NCI-H345 (cell line): ENCODE results near the gene PKNOX2.

Source experiments
- DNase-seq: peaks from one replicate; lab custom pipeline; 2025; lab: John Stamatoyannopoulos, UW

The PKNOX2 gene, protein sequence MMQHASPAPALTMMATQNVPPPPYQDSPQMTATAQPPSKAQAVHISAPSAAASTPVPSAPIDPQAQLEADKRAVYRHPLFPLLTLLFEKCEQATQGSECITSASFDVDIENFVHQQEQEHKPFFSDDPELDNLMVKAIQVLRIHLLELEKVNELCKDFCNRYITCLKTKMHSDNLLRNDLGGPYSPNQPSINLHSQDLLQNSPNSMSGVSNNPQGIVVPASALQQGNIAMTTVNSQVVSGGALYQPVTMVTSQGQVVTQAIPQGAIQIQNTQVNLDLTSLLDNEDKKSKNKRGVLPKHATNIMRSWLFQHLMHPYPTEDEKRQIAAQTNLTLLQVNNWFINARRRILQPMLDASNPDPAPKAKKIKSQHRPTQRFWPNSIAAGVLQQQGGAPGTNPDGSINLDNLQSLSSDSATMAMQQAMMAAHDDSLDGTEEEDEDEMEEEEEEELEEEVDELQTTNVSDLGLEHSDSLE

DNA sequence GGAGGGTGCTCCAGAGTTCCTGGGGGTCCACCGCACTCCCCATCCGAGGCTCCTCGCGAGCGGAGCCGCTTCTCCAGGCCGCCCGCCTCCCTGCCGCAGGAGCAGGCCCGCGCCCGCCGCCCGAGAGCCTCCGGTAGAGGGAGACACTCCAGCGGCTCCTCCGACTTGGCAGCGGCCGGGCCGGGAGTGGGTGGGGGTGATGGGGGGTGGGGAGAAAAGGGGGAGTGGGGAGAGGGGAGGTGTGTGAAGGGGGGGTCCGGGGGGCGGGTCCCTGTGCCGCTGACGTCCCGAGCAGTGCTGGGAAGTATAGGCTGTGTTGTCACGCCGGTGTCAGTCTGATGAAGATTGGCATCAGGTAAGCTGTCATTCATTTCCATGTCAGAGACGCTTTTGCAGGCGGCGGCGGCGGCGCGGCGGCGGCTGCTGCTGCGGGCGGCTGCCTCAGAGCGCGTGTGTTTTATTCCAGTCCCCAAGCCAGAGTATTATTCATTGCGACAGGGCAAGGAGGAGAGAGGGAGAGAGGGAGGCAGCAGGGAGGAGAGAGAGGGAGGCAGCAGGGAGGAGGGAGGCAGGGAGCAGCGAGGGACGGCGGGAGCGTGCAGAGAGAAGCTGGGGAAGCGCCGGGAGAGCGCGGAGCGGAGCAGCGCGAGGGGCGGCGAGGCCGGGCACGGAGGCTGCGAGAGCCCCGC lies at the start of gene PKNOX2:
Gene PKNOX2 (plus strand): TSS at position 330 of the 689 bp plus-strand sequence. CDS start 186,555 bp downstream, outside the sequence.
- peak; percentile 67 for DNase-seq

DNA sequence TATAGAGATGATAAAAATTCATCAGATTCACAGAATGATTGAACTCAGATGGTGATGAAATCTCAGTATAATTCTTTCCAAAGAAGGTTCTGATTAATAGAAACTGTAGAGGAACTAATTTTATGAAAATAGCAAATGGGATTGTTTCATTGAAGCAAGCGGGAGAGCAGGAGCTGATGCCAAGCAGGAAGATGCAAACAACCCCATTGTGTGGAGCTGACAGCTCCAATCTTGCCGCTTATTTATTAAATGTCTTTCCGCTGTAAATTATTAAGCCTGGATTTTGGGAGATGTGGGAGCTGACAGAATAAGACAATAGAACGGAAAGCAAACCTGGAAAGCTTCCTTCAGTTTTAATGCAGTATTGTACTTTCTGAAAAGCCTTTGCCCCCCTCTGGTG lies 47.1 kb upstream of the PKNOX2 start:
- no peak for DNase-seq

DNA sequence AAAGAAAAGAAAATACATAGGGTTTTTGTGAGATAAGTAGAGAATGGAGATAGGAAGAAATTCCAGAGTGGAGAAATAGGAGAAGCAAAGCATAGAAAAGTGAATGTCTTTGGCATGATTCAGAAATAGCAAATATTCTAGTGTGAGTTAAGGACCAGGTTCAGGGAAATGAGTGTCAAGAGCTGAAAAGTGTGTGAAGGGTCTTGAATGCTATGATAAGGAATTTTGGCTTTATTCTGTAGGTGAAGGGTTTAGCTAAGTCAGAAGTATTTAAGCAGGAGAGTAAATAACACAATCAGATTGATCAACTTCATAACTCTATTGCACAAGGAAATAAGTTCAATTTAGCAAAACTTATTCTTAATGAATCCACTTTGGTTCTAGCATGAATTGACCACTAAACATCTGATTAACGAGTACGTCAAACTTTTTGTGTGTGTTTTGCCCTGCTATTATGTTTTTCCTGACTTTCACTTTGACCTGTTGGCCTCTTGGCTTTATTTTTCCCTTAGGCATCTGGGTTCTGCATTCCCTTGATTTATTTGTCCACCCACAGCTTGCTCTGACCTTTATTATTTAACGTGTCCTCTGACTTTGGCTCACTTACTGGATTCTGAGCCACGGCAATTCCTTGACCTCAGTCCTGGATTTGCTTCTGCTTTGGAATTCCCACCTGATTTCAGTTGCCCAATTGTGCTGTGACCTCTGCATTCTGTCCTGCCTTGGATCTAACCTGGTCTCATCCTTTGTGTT lies 41.2 kb upstream of the PKNOX2 start:
- no peak for DNase-seq

DNA sequence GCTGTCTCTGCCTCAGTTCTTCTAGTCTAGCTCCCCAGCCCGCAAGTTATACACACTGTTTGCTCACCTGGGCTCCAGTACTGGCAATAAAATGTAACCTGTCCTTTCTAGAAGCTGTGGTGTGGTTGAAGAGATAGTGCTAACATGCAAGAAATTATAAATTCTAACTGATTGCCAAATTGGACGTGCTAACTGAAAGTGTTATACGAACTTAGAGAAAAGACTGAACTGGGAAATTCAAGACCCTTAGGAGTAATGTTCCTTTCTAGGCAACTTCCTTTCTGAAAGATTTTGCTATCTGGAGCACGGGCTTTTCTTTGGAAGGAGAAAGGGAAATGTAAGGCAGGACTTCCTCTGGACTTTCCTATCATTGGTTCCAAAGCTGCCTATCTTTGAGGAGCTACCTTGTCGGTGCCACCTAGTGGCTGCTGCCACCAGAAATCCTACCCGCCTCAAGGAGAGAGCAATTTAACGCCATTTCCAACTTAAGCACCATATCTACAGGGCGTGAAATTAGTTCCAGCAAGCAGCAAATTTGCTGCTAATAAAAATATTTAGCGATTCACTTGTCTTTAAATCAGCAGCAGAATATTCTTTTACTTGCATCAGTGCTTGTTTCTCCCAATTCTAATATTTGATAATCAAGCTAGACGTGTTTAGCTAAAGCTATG lies 40.5 kb upstream of the PKNOX2 start:
- no peak for DNase-seq

DNA sequence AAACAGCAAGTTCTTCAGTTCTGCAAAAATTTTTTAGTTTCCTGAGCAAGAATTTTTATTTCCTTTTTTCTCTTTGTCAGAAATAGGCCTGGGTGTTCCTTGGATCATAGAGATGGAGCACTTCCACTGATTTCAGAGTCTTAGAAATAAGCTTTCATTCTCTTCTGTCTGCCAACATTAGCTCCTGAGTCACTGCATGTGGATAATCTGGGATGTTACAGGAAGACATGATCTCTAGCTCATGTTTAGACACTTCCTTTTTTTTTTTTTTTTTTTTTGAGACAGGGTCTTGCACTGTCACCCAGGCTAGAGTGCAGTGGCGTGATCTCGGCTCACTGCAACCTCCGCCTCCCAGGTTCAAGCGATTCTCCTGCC lies 39.9 kb upstream of the PKNOX2 start:
- no peak for DNase-seq

DNA sequence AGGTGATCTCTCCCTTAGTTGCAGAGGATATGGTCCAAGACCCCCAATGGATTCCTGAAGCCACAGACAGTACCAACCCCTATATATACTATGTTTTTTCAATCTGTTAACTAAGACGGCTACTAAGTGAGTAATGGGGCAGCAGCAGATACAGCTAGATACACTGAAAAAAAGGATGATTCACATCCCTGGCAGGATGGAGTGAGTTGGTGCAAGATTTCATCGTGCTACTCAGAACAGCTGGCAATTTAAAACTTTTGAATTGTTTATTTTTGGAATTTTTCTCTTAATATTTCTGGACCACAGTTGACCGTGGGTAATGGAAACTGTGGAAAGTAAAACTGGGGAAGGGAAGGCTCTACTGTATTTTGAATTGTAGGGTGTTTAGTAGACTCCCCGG lies 36.1 kb upstream of the PKNOX2 start:
- no peak for DNase-seq

DNA sequence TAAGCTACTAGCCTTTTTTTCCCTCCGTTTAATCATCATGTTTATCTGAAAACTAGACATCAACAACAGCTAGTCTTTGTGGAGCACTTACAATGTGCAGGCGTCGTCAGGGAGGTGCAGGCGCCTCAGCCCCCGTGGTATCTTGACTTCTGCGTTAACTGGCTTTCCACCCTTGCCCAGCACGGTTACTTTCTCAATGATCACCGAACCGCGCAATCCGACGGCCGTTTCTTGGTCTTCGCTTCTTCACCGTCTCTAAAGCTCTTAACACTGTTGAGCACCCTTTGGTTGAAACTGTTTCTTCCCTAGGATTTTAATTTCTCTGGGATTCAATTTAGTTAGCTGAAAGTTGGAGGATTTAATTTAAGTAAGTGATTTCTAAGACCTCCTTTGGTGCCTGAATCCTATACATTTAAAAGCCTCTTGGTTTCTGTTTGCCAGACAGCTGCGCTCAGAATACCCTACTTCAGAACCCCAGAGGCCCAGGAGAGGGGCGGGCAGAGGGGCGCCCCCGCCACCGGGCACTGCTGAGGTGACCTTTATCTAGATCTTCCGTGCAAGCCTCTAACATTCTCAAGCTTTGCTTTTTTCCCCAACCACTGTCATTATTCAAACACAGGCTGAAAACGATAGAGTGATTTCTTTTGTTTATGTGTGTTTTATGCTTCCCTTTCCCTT lies 35.1 kb upstream of the PKNOX2 start:
- DNase-seq = no peak

DNA sequence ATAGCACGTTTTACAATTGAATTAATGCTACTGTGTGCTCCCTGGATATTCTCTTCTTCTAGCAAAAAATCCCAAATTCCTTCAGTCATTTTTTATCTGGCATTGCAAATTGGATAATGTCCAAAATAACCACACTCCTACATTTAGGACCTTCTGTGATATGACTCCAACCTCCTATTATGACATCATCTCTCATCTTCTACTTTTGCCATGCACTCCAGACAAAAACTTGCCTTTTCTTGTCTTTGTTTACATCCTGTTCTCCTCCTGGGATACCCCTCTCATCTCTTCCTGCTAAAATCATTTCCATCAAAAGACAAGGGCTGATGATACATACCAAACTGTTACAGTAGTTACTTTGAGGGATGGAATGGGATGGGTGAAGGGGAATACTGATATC lies 32.5 kb upstream of the PKNOX2 start:
- no peak for DNase-seq

DNA sequence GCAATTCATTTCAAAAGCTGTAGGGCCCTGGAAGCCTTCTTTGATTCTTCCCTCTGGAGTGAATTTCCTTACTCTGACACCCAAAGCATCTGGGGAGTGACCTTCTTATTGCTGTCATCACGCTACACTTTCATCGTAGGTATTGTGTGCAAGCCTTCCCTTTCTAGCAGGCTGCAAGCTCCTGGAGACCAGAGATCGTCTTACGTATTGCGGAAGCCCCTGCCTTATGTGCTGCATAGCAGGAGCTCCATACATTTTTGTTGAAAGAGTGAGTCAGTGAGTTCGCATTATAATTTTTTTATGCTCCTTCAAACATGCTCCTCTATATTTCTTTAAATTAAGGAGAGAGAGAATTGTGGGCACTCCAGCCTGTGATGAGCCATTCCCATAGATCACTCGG lies 32.0 kb upstream of the PKNOX2 start:
- DNase-seq = no peak

DNA sequence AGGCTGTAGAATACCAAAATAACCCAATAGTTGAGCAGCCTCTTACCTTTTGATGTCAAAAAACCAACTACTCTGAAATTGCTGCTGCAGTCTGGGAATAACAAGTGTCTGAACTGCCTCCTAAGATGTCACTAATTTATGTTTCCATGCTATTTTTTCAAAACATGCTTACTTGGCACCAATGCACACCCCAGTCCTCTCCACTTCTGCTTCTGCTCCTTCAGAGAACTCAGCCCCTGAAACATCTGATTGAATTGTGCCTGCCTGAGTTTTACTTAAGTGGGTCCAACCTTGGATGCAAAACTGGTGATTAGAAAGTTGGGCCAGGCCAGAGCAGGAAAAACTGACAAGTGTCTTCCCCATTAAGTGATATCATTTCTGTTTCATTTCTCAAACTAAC lies 28.6 kb upstream of the PKNOX2 start:
- DNase-seq = no peak

DNA sequence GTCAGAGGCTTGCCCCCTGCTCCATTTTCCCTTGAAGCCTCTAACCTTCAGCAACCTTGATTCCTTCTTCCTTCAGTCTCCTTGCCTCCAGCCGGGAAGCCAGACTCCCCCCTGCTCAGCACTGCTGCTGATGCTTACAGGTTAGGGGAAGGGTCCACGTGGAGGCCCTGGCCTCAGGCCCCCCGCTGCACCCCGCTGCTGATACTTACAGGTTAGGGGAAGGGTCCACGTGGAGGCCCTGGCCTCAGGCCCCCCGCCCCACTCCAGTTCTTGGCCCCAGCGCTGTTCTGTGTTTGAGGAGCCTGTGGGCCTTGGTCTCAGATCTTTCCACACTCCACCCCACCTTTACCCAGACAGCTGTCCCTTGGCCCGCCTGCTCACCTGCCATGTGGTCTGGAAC lies 25.6 kb upstream of the PKNOX2 start:
- no peak for DNase-seq

DNA sequence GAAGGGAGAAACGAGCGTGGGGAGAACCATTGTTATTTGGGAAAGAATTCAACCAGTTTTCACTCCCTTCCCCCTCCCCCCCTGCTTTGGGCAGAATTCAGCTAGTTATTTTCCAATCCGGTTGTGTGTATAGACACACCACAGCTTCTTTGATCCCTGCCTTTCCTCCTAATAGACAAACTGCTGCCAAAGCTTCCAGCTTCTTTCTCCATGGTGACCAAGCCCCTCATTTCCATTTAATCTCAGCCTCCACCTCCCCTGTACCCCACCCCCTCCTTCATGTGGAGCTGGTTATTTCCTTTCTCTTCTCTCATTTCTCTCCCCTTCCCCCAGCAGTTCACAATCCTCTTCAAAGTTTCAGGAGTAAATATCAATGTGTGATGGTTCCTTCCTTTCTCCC lies 24.8 kb upstream of the PKNOX2 start:
- no peak for DNase-seq

DNA sequence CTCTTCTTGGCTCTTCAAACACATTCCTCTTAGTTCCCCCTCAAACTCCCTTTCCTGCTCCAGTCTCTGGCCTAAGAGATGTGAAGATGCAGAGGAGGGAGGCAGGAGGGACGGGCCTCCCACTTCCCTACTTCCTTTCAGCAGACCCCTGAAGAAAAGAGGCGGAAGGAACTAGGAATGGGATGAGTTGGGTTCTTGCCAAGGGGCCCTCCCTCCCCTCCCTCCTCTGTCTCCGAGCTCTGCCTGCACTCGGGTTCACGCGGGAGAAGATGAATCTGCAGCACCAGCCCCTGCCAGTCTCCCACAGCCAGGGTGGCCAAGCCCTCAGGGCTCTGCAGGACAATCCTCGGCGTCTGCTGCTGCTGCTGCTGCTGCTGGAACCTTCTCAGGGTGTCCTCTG lies 24.3 kb upstream of the PKNOX2 start:
- no peak for DNase-seq

DNA sequence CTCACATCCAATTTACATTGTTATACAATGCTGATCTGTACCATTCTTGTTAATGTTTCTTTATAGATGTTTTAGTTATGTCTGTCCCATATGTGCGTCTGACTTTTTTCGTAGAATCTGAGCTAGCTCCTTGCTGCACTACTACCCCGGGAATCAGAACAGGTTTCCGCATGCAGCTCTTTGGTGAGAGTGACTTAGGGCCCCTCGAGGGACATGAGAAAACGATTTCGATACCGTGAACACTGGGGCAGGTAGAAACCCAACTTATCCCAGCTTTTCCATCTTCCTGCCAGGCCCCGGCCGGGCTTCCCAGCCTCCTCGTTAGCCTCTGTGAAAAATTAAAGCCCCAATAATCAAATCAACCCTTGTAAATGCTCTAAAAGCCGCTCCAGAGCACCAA lies 23.4 kb upstream of the PKNOX2 start:
- DNase-seq = no peak

DNA sequence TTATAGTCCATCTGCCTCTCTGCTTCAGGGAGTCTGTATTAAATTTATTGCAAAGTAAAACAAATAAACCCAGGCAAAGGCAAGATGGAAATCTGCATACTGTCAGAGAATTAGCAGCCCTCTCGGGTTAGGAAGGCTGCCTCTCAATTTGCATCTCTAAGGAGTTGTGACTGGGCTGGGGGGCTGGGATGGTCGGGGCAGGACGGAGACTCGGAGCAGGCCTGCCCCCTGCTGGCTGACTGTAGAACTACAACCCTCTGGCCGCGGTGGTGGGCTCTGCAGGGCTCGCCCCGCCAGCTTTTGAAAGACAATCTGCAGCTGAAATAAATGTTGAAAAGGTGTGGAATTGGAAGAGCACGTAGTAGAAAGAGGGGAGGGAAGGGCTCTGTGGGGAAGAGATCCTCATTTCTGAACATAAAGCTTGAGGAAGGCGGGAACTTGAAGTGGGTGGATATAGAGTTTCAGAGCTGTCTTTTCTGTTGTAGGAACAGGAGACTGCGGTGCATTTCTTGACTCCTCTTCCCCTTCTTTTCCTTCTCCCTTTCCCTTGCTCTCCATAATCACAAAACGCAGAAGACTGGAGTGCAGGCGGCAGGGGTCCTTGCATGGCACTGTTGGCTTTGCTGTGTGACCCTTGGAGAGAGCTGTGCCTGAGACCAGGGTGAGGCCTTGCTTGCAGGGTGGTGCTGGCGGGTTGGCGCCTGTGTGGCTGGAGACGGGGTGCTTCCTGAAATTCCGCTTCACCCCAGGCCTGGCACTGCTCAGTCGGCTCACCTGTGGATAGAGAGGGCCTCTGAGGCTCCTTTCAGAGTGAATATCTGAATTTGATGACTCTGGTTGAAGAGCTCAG lies 22.6 kb upstream of the PKNOX2 start:
- peak; percentile 27 for DNase-seq

DNA sequence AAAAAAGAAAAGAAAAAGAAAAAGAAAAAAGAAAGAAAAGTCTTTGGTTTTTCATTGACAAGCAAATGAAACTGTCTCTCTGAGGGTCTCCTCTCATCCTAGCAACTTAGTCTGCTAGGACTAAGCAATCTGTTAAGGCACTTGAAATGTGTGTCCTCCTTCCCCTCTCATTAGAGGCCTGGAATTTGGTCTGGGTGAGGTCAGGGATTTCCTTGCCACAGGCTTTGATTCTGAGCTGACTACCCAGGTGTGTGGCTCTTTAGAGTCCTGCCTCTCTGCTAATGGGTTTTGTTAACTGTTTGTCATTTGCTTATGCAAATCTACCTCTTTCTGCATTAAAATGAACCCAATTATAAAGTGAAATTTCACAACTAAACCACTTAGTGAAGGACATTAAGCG lies 18.3 kb upstream of the PKNOX2 start:
- DNase-seq = no peak

DNA sequence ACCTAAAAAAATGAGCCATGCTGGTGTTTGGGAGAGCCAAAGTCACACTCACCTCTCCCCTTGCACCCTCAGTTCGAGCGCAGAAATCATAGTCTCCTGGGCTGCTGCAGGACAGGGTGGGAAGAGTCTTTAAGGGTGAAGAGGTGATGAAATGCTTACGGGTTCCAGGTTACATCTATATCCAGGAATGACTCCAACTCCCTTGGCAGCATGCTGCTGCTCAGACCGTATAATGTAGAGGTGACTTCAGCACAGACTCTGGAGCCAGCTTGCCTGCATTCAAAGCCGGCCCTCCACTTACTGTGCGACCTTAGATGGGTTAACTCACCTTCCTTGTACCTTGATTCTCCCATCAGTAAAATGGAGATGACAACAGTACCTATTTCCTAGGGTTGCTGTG lies 17.3 kb upstream of the PKNOX2 start:
- DNase-seq = no peak

DNA sequence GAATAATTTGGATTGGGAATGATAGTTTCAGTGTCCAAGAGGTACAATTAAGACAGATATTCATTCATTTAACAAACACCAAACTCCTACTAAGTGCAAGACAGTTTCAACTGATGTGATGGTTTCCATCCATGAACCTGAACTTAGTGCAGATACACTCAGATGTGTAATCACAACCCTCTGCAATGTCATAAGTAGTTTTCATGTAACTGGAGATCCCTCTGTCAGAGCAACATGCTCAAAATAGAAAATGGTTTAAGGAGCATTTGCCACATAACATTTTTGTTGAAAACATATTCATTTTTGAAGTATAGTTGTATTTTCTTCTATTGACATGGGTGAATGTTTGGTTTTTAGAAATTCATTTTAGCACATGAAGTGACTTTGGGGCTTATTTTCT lies 16.5 kb upstream of the PKNOX2 start:
- DNase-seq = no peak

DNA sequence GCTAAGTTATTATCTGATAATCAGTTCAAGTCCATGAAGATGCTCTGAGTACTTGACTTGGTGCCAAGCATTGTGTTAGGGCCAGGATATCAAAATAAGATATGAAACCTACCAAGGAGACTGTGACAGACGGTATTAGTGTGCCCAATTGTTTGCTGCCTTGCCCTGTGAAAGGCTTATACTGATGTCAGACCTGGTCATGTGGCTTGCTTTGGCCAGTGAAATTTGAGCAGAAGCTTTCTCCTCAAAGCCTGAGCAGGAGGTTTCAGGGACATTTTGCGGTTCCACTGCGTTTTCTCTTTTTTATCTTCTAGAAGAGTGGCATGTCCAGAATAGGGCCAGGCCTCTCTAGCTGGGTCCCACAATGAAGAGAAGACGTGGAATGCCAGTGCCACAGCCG lies 15.8 kb upstream of the PKNOX2 start:
- no peak for DNase-seq

DNA sequence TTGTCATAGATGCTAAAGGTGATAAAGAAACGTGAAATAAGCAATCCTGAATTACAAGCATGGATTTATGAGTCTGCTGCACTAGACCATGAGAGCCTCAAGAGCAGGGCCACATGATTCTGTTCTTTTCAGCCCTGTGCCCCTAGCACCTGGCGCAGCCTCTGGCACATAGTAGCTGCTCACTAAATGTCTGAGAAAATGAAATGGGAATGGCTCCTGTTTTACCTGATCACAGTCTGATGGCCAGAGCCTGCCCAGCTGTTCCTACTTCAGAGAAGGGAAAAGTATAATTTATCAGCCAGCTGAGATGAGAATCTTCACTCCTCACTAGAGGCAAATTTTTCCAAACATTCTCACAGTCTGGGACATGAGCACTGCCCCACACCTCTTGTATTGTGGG lies 10.7 kb upstream of the PKNOX2 start:
- no peak for DNase-seq
